ENCODE data around the gene TASL. TPM values are rescaled to one million over a fixed set of nuclear protein-coding genes. Genes with fewer than 3 reads are reported as not detected.

The TASL gene
- total and polyA plus RNA-seq, 2 of the 8 experiments (the other 6 are each of a cell fraction or from before 2014, with no cell fraction given): not detected

GRCh38 chrX:30533835-30534234 lies 43.7 kb downstream of the TASL start (continued):
- TF ChIP-seq RNF2 (IDR thresholded peaks at IDR 0.05; ENCODE audit: borderline replicate concordance, low read depth, low read length, missing control alignments, poor library complexity, severe bottlenecking) (no peak), SIN3A (conservative IDR thresholded peaks at IDR 0.05 in 1 of 2, IDR thresholded peaks at IDR 0.05 in 1 of 2; ENCODE audit: low read depth in 1 of 2, low read length in 2 of 2) (no peak)
